GM10248 (cell line): ENCODE results near the gene SFTPB.

Experiments used
- CTCF ChIA-PET: fragments of 300-600 bp; sonication (Branson Sonifier 250); formaldehyde crosslinking; extraction: SDS; loops from one replicate; lab custom pipeline; 2021; ENCODE audit warnings: antibody characterized with exemption; lab: Yijun Ruan, JAX
- POLR2A ChIA-PET: fragments of 350-650 bp; sonication (Branson Sonifier 250); formaldehyde crosslinking; extraction: SDS; loops from one replicate; lab custom pipeline; 2020; ENCODE audit warnings: antibody characterized with exemption; lab: Yijun Ruan, JAX
- DNase-seq: peaks from one replicate; pipeline ENCODE4 v3.0.0; 2012; ENCODE audit errors: extremely low spot score
- TF ChIP-seq, protein P1 (sequence below): IDR thresholded peaks from 2 replicates; pipeline ENCODE4 v1.5.1; 2012; ENCODE audit warnings: mild to moderate bottlenecking, low read depth; ENCODE audit errors: extremely low read depth, missing control alignments, control extremely low read depth

The SFTPB gene

GRCh38 chr2:85712849-85713612, 45.0 kb upstream of the SFTPB start:
- ChIA-PET POLR2A (no interaction called here), CTCF (interaction anchor here (0.9 to 2.2 kb wide), 8 partner anchors 8 to 105 kb away, joined by 3 to 12 read pairs (median 6); no protein-coding TSS in a partner anchor)
- TF ChIP-seq, protein P1, sequence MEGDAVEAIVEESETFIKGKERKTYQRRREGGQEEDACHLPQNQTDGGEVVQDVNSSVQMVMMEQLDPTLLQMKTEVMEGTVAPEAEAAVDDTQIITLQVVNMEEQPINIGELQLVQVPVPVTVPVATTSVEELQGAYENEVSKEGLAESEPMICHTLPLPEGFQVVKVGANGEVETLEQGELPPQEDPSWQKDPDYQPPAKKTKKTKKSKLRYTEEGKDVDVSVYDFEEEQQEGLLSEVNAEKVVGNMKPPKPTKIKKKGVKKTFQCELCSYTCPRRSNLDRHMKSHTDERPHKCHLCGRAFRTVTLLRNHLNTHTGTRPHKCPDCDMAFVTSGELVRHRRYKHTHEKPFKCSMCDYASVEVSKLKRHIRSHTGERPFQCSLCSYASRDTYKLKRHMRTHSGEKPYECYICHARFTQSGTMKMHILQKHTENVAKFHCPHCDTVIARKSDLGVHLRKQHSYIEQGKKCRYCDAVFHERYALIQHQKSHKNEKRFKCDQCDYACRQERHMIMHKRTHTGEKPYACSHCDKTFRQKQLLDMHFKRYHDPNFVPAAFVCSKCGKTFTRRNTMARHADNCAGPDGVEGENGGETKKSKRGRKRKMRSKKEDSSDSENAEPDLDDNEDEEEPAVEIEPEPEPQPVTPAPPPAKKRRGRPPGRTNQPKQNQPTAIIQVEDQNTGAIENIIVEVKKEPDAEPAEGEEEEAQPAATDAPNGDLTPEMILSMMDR, result no peak
- no peak for DNase-seq

DNA sequence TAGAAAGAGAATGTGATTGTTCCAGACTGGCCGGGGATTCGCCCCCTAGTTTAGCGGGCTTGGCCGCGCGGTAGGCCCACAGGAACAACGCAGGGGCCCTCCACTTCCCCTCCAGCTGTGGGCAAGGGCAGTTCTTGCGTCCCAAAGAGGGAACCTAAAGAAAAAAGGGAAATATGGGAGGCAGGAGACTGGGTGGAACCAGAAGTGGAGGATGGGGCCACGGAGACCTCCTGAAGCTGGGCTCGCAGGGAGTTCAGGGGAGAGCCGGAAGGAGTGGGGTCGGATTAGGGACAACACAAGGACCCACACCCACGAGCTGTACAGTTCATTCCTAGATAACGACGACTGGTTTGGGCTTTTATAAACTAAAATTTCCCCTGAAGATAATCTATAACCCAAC, 44.3 kb upstream of the SFTPB start:
- ChIA-PET POLR2A (no interaction called here), CTCF (interaction anchor here (0.9 to 2.2 kb wide), 7 partner anchors 9 to 106 kb away, joined by 3 to 12 read pairs (median 4); no protein-coding TSS in a partner anchor)
- TF ChIP-seq, protein P1, result no peak
- DNase-seq, result no peak

GRCh38 chr2:85711578-85712060, 43.6 kb upstream of the SFTPB start:
- TF ChIP-seq, protein P1, result no peak
- ChIA-PET CTCF (interaction anchor here (1.0 to 8.8 kb wide), 8 partner anchors 8 to 116 kb away, joined by 3 to 117 read pairs (median 6); no protein-coding TSS in a partner anchor), POLR2A (no interaction called here)
- DNase-seq, result no peak

DNA sequence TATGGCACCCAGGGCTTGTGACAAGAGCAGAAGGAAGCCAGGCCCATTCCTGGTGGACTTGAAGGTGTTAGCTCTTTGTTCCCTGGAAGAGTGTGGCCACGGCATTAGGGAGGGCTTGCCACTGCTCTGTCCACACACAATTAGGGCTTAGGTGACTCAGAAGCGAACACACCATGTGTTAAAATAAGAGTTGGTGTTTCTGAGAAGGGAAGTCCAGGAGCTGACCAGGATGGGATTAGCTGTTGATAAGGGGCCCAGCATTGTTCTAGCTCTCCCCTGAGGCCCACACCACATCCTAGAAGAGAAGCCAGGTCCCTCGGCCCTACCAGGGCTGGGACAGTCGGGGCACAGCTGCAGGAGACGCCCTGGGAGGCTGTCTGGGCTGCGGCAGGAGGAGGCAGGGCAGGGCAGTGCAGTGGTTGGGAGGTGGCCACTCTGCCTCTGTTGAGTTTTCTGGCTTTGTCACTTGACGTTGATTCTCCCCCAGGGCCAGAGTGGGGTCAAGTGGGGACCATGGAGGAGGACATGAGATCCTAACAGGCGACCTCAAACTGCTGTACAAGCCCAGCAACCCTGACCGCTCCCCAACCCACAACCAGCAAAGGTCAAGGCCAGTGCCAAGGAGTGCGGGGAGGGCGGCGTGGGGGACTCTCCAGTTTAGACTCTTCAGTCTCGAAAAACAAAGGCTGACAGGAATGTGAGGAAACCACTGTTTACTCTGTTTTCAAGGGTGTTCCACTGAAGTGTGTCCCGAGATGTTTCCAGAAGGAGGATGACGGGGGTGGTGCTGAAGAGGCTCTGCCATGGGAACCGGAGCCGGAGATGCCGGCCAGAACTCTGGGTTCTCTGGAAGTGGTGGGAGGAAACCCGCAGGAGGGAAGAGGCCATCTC, 42.9 kb upstream of the SFTPB start:
- TF ChIP-seq, protein P1, result no peak
- ChIA-PET POLR2A (no interaction called here), CTCF (interaction anchor here (1.0 to 8.8 kb wide), 5 partner anchors 8 to 116 kb away, joined by 3 to 117 read pairs (median 5); no protein-coding TSS in a partner anchor)
- DNase-seq, result no peak

GRCh38 chr2:85709401-85709811, 41.4 kb upstream of the SFTPB start:
- CTCF ChIA-PET, result interaction anchor here (0.6 to 8.8 kb wide), 9 partner anchors 9 to 105 kb away, joined by 3 to 128 read pairs (median 27); no protein-coding TSS in a partner anchor
- no peak for DNase-seq
- TF ChIP-seq, protein P1, result no peak
- POLR2A ChIA-PET, result interaction anchor here (1.2 kb wide), 1 partner anchor 170 kb away, joined by 3 read pairs; the partner anchor contains the start of gene MAT2A

DNA sequence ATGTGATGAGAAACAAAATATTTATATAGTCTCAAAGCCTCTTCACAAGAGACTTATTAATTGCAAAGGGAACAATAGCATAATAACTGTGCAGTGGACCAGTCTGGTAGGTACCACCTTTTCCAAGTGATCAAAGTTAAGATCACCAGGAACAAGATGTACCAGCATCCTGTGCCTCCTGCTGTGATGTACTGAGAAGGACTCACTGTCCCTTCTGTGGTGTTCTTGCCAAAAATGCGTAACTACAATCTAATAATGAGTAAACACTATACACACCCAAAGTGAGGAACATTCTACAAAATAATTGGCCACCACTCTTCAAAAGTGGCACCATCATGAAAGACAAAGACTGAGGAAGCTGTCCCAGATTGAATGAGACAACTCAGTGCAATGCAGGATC, 40.6 kb upstream of the SFTPB start:
- DNase-seq, result no peak
- POLR2A ChIA-PET, result no interaction called here
- CTCF ChIA-PET, result interaction anchor here (1.2 to 8.8 kb wide), 10 partner anchors 10 to 103 kb away, joined by 4 to 128 read pairs (median 18); no protein-coding TSS in a partner anchor
- TF ChIP-seq, protein P1, result no peak
